Keratinocyte (primary cell): ENCODE measurements around the gene ANGEL1.

Experiments used
- EZH2 ChIP-seq: IDR thresholded peaks from one replicate; pipeline ENCODE4 v1.6.1; 2012; ENCODE audit warnings: inconsistent platforms, mild to moderate bottlenecking, low read length, moderate library complexity
- TF ChIP-seq, protein P1 (sequence below), 3 experiments: IDR thresholded peaks in 1 of 3; conservative IDR thresholded peaks in 1 of 3; optimal IDR thresholded peaks in 1 of 3; 2 replicates in 2 of 3; 3 replicates in 1 of 3; pipeline versions ENCODE3 to v1.5.1; 2011; ENCODE audit warnings: low read length in 3 of 3, mild to moderate bottlenecking in 3 of 3, moderate library complexity in 2 of 3, control low read depth in 1 of 3, inconsistent platforms in 1 of 3; ENCODE audit not compliant: insufficient read depth in 2 of 3; ENCODE audit errors: extremely low read depth in 1 of 3

DNA sequence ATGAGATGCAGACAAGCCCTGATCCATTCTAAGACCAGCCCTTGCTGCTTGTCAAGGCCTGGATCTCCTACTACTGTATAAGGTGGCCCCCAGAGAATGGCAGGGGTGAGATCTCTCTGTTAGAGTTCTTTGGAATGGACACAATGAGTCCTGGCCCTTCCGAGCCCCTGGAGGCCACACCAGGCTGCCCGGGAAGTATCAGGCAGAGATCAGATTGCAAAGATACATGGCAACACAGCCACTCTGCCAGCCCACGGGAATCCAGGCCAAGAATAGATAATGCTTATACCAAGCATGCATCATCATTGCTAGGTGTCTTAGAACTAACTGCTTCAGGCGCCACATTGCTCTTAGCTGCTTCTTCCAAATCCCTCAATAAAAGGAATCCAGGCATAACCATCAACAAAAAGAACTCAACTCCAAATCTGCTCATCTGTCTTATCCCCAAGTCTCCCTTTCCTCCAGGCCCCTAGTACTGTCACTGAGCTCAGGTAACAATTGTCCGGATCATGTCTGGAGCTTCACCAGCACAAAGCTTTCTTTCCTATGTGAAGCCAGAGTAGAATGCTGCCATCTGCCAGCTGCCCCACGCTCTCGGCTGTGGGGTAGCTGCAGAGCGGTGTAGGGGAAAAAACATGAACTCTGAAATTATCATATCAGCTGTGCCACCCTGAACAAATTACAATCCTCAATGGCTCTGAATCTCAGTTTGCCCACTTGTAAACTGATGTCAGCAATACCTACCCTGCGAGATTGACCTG lies 56.9 kb downstream of the ANGEL1 start:
- TF ChIP-seq, protein P1, sequence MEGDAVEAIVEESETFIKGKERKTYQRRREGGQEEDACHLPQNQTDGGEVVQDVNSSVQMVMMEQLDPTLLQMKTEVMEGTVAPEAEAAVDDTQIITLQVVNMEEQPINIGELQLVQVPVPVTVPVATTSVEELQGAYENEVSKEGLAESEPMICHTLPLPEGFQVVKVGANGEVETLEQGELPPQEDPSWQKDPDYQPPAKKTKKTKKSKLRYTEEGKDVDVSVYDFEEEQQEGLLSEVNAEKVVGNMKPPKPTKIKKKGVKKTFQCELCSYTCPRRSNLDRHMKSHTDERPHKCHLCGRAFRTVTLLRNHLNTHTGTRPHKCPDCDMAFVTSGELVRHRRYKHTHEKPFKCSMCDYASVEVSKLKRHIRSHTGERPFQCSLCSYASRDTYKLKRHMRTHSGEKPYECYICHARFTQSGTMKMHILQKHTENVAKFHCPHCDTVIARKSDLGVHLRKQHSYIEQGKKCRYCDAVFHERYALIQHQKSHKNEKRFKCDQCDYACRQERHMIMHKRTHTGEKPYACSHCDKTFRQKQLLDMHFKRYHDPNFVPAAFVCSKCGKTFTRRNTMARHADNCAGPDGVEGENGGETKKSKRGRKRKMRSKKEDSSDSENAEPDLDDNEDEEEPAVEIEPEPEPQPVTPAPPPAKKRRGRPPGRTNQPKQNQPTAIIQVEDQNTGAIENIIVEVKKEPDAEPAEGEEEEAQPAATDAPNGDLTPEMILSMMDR (optimal IDR thresholded peaks at IDR 0.05 in 1 of 3, IDR thresholded peaks at IDR 0.05 in 1 of 3, conservative IDR thresholded peaks at IDR 0.05 in 1 of 3; ENCODE audit: extremely low read depth in 1 of 3, insufficient read depth in 2 of 3, low read length in 3 of 3), result no peak
- TF ChIP-seq EZH2, result no peak
